ENCODE results near the gene TRAF7. TPM values are rescaled to one million over a fixed set of nuclear protein-coding genes. Genes with fewer than 3 reads are reported as not detected.

TRAF7 gene
- total and polyA plus RNA-seq, 2 of the 13 experiments (the other 11 are each of a cell fraction or from before 2014, with no cell fraction given), result 47.9 to 65.6 TPM

- TF ChIP-seq PAXIP1 (CRISPR knock-in tag; conservative IDR thresholded peaks at IDR 0.05) (peak; percentile 42; the same call in 1 of the 2 replicates), ZNF678 (CRISPR knock-in tag; IDR thresholded peaks at IDR 0.05) (no peak), NFYB (CRISPR knock-in tag; IDR thresholded peaks at IDR 0.05) (no peak), MTERF4 (CRISPR knock-in tag; IDR thresholded peaks at IDR 0.05) (no peak), TRIM22 (IDR thresholded peaks at IDR 0.05) (no peak), AHDC1 (CRISPR knock-in tag; IDR thresholded peaks at IDR 0.05; ENCODE audit: borderline replicate concordance) (no peak), ZBTB2 (CRISPR knock-in tag; IDR thresholded peaks at IDR 0.05; ENCODE audit: low read depth) (0 out of 2 replicates have a peak, but pooled peaks have one; percentile 41), SOX5 (CRISPR knock-in tag; IDR thresholded peaks at IDR 0.05; ENCODE audit: borderline replicate concordance) (0 out of 2 replicates have a peak, but pooled peaks have one; percentile 15), IKZF1 (IDR thresholded peaks at IDR 0.05) (no peak), ZNF501 (CRISPR knock-in tag; IDR thresholded peaks at IDR 0.05) (no peak), ZNF251 (CRISPR knock-in tag; IDR thresholded peaks at IDR 0.05) (no peak), MAF1 (CRISPR knock-in tag; IDR thresholded peaks at IDR 0.05; ENCODE audit: borderline replicate concordance) (no peak), FOXM1 (CRISPR knock-in tag; IDR thresholded peaks at IDR 0.05) (no peak), HDAC6 (IDR thresholded peaks at IDR 0.05; ENCODE audit: low read depth, low read length) (no peak), ZNF556 (CRISPR knock-in tag; IDR thresholded peaks at IDR 0.05; ENCODE audit: borderline replicate concordance) (no peak)
Measured at GRCh38 chr16:2210386-2211365, 55.1 kb downstream of the TRAF7 start, which contains the start of gene BRICD5 (continued).
